ENCODE data around the gene KCNIP4. TPM values are rescaled to one million over a fixed set of nuclear protein-coding genes. Genes with fewer than 3 reads are reported as not detected.

Gene KCNIP4
- polyA plus RNA-seq, 3 donors = 0.09 to 0.25 TPM; not detected in 1

- no peak overlapping the region for H2AFZ ChIP-seq (ENCODE audit: insufficient read depth, low read depth, low read length, poor library complexity, severe bottlenecking)
Measured at GRCh38 chr4:21901831-21902230, 46.7 kb downstream of the KCNIP4 start.

GRCh38 chr4:21901281-21901680, 47.3 kb downstream of the KCNIP4 start:
- no peak for DNase-seq
- Mint-ChIP-seq H3K27me3 (ENCODE audit: low read depth in 3 of 3) (peaks cover 0 to 1% (median 1%) of the 10 kb centered on the region in 3 donors), H3K4me3 (no peak overlapping the region), H3K9me3 (peaks cover 4 to 17% (median 6%) of the 10 kb centered on the region in 7 donors), H3K27ac (no peak overlapping the region), H3K4me1 (no peaks in the 10 kb centered on the region), H3K36me3 (no peaks in the 10 kb centered on the region)
- Histone ChIP-seq H3K36me3 (replicated peaks in 1 of 2; ENCODE audit: control insufficient read depth in 1 of 2, insufficient read depth in 2 of 2, low read length in 2 of 2) (no peaks in the 10 kb centered on the region), H3K9ac (ENCODE audit: insufficient read depth, low read length, poor library complexity, severe bottlenecking) (no peak overlapping the region), H2AFZ (ENCODE audit: insufficient read depth, low read depth, low read length, poor library complexity, severe bottlenecking) (no peak overlapping the region), H3K79me2 (ENCODE audit: insufficient read depth, low read length) (no peaks in the 10 kb centered on the region), H3K4me1 (ENCODE audit: control insufficient read depth in 1 of 2, insufficient read depth in 2 of 2, low read length in 2 of 2) (no peaks in the 10 kb centered on the region), H3K4me2 (replicated peaks; ENCODE audit: extremely low read depth, low read length, poor library complexity, severe bottlenecking) (no peak overlapping the region), H3K27me3 (ENCODE audit: control insufficient read depth in 2 of 2, insufficient read depth in 2 of 2, low read length in 2 of 2) (no peaks in the 10 kb centered on the region), H3K4me3 (replicated peaks in 1 of 3; ENCODE audit: low read depth in 2 of 3, low read length in 3 of 3) (no peak overlapping the region), H3K27ac (ENCODE audit: low read depth in 1 of 2, low read length in 2 of 2) (no peak overlapping the region), H4K20me1 (ENCODE audit: insufficient read depth, low read length) (no peaks in the 10 kb centered on the region), H3K9me3 (replicated peaks in 1 of 2; ENCODE audit: control insufficient read depth in 1 of 2, insufficient read depth in 1 of 2, low read length in 2 of 2) (peaks cover 12 to 13% of the 10 kb centered on the region in 2 donors)
- no peak for TF ChIP-seq CTCF (IDR thresholded peaks at IDR 0.05)
- no CpG with 5 or more reads among the region's 2 CpGs for WGBS (ENCODE audit: insufficient coverage)
- intact Hi-C loops (cut with micrococcal nuclease) = no loop called here

More at GRCh38 chr4:21901831-21902230, 46.7 kb downstream of the KCNIP4 start:
- Histone ChIP-seq H3K27me3 (ENCODE audit: control insufficient read depth in 2 of 2, insufficient read depth in 2 of 2, low read length in 2 of 2) (no peaks in the 10 kb centered on the region), H3K9me3 (replicated peaks in 1 of 2; ENCODE audit: control insufficient read depth in 1 of 2, insufficient read depth in 1 of 2, low read length in 2 of 2) (peaks cover 12 to 13% of the 10 kb centered on the region in 2 donors), H3K79me2 (ENCODE audit: insufficient read depth, low read length) (no peaks in the 10 kb centered on the region), H3K4me3 (replicated peaks in 1 of 3; ENCODE audit: low read depth in 2 of 3, low read length in 3 of 3) (no peak overlapping the region), H4K20me1 (ENCODE audit: insufficient read depth, low read length) (no peaks in the 10 kb centered on the region), H3K27ac (ENCODE audit: low read depth in 1 of 2, low read length in 2 of 2) (no peak overlapping the region), H3K4me1 (ENCODE audit: control insufficient read depth in 1 of 2, insufficient read depth in 2 of 2, low read length in 2 of 2) (no peaks in the 10 kb centered on the region), H3K4me2 (replicated peaks; ENCODE audit: extremely low read depth, low read length, poor library complexity, severe bottlenecking) (no peak overlapping the region), H3K9ac (ENCODE audit: insufficient read depth, low read length, poor library complexity, severe bottlenecking) (no peak overlapping the region), H3K36me3 (replicated peaks in 1 of 2; ENCODE audit: control insufficient read depth in 1 of 2, insufficient read depth in 2 of 2, low read length in 2 of 2) (no peaks in the 10 kb centered on the region)
- Mint-ChIP-seq H3K4me3 (no peak overlapping the region), H3K27ac (no peak overlapping the region), H3K4me1 (no peaks in the 10 kb centered on the region), H3K36me3 (no peaks in the 10 kb centered on the region), H3K9me3 (peaks cover 3 to 17% (median 4%) of the 10 kb centered on the region in 7 donors), H3K27me3 (ENCODE audit: low read depth in 3 of 3) (peaks cover 0 to 1% (median 1%) of the 10 kb centered on the region in 3 donors)
- WGBS (ENCODE audit: insufficient coverage) = no CpG with 5 or more reads among the region's 1 CpG
- no peak for TF ChIP-seq CTCF (IDR thresholded peaks at IDR 0.05)
- DNase-seq = no peak
- intact Hi-C loops (cut with micrococcal nuclease) = no loop called here

All from CD14-positive monocyte (primary cell).